Lower lobe of right lung (tissue), 2 donors: ENCODE measurements around the gene XPNPEP1. TPM values are rescaled to one million over a fixed set of nuclear protein-coding genes. Genes with fewer than 3 reads are reported as not detected.
A peak's percentile ranks its signal among the peaks of the same experiment; 100 is the strongest.

Experiments used
- ATAC-seq, 2 donors: fragments of 200-7000 bp; cut with Tn5 transposase; one replicate each; pipeline ENCODE4 v1.9.1; 2020 to 2022; ENCODE audit warnings: mild to moderate bottlenecking in 2 of 2, moderate library complexity in 2 of 2
- DNase-seq: peaks from one replicate; pipeline ENCODE4 v3.0.0-alpha.2; 2020
- H3K27ac ChIP-seq: fragments of 200-600 bp; one replicate; pipeline ENCODE4 v1.8.0; 2022
- H3K27me3 ChIP-seq: fragments of 200-600 bp; one replicate; pipeline ENCODE4 v1.8.0; 2022; ENCODE audit warnings: low read depth
- H3K36me3 ChIP-seq: fragments of 200-600 bp; one replicate; pipeline ENCODE4 v1.8.0; 2022; ENCODE audit warnings: mild to moderate bottlenecking
- H3K4me1 ChIP-seq: fragments of 200-600 bp; one replicate; pipeline ENCODE4 v1.8.0; 2022
- H3K4me3 ChIP-seq: fragments of 200-600 bp; one replicate; pipeline ENCODE4 v1.8.0; 2022; ENCODE audit warnings: mild to moderate bottlenecking
- H3K9me3 ChIP-seq: fragments of 200-600 bp; one replicate; pipeline ENCODE4 v1.8.0; 2022
- intact Hi-C: fragments of 100-400 bp; cut with DNase I; formaldehyde crosslinking; loops from one replicate; pipeline ENCODE4 v1.11.0; 2022
- total RNA-seq: library from RNA; stranded (reverse); fragmentation: NEBNext Ultra II Directional; extraction: Animal tissue kit (Norgen Biotek cat#: 25700); gene quantifications from one replicate; pipeline ENCODE4 v1.2.1, GENCODE V29; 2021
- TF ChIP-seq, protein P1 (sequence below): fragments of 200-600 bp; IDR thresholded peaks from one replicate; pipeline ENCODE4 v1.8.0; 2022; ENCODE audit warnings: antibody characterized with exemption, mild to moderate bottlenecking
- donor health status: DM: no; HTN: yes; CAD: no; lungs with severe emphysema.

The XPNPEP1 gene
- total RNA-seq, 1 donor from 2014 or later: 52.1 TPM

DNA sequence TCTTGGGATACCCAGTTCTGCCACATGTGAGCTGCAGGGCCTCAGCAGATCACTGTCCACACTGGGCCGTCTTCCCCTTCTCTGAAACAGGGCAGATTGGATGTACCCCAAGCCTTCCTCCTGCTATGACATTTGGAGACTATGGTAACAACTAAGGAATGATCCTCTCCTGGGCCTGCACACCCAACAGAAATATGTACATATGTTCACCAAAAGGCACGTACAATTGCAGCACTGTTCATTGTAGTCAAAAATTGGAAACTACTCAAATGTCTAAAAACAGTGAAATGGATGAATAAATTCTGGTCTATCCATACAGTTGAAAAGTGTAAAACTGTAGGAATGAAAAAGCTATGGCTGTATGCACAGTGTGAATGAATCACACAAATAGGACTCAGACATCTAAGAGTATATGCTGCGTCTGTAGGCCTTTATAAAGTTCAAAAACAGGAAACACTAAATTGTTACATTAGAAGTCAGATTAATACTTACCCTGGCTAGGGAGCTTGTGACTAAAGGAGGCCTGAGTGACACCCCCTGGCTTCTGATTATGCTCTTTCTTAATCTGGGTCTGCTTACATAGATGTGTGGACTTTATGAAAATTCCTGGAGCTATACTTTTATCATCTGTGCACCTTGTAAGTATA, 16.1 kb upstream of the XPNPEP1 start:
- Histone ChIP-seq H3K27me3 (no peaks in the 10 kb centered on the region), H3K4me1 (peaks cover 14% of the 10 kb centered on the region), H3K36me3 (no peaks in the 10 kb centered on the region), H3K4me3 (no peak overlapping the region), H3K27ac (no peak overlapping the region), H3K9me3 (no peaks in the 10 kb centered on the region)
- no peak for ATAC-seq
- intact Hi-C loops: no loop called here
- no peak for DNase-seq
- TF ChIP-seq, protein P1, sequence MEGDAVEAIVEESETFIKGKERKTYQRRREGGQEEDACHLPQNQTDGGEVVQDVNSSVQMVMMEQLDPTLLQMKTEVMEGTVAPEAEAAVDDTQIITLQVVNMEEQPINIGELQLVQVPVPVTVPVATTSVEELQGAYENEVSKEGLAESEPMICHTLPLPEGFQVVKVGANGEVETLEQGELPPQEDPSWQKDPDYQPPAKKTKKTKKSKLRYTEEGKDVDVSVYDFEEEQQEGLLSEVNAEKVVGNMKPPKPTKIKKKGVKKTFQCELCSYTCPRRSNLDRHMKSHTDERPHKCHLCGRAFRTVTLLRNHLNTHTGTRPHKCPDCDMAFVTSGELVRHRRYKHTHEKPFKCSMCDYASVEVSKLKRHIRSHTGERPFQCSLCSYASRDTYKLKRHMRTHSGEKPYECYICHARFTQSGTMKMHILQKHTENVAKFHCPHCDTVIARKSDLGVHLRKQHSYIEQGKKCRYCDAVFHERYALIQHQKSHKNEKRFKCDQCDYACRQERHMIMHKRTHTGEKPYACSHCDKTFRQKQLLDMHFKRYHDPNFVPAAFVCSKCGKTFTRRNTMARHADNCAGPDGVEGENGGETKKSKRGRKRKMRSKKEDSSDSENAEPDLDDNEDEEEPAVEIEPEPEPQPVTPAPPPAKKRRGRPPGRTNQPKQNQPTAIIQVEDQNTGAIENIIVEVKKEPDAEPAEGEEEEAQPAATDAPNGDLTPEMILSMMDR: no peak

DNA sequence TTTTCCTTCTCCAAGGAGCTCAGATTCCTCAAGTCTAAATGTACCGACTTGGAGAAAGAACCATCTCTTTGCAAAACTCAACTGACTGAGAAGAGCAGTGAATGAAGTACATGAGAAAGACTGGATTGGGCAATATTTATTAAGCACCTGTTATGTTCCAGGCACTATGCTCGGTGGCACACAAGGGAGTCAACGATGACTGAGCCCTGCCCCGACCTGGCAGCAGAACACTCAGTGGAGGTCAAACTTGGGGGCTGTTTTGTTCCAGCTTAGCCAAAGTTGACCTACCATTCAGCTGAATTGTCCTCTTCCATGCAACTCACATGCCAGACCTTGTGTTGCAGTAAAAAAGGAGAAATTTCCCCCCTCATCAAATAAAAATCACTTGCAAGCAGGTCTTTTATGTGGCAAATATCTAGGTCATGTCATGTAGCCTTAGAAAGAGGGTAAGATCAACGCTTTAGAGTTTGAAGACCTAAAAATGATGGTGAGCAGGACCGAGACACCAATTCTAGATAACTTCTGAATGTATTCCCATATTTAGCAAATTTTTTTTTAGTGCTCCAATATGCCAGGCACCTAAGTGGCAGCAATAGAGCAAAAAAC, 14.3 kb upstream of the XPNPEP1 start:
- DNase-seq: no peak
- peaks cover 19% of the 10 kb centered on the region for H3K4me1 ChIP-seq
- no peaks in the 10 kb centered on the region for H3K36me3 ChIP-seq
- H3K4me3 ChIP-seq: no peak overlapping the region
- intact Hi-C loops: no loop called here
- ATAC-seq: no peak
- no peaks in the 10 kb centered on the region for H3K9me3 ChIP-seq
- TF ChIP-seq, protein P1: no peak
- no peaks in the 10 kb centered on the region for H3K27me3 ChIP-seq
- H3K27ac ChIP-seq: no peak overlapping the region

DNA sequence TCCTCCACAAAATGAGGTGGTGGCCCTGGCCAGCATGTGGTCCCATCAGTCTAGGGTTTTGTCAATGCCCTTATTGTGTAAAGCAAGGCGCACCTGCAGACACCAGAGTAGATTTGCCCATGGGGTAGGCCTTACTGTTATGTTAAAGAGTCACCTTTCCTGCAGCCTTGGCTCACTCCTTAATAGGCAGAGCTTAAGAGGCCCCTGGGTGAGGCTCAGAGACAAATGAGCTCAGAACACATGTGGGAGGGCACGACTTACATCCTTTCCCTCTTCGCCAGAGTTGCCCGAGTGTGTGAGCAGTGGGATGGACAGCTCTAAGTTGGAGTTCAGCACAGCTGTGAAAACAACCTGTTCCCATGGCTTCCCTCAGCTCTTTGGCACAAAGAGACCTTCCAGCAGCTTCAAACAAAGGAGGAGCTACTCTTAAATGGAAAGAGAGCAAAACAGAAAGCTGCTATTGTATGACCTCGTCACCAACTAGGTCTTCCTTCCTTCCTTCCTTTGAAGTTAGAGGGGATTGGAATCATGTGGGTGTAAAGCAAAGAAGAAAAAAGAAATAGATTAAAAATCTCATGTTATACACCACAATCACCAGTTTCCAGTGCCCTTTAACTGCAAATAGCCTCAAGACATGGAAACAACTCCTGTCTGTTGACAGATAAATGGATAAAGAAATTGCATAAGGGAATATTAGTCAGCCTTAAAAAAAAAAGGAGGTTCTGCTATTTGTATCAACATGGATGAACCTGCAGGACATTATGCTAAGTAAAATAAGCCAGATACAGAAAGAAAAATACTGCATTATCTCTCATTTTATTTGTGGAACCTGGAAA, 11.9 kb upstream of the XPNPEP1 start:
- H3K27ac ChIP-seq: peak overlapping the region; percentile 26
- DNase-seq (no peak), ATAC-seq (peak; percentile 21 to 40)
- H3K9me3 ChIP-seq: no peaks in the 10 kb centered on the region
- TF ChIP-seq, protein P1: no peak
- no peaks in the 10 kb centered on the region for H3K36me3 ChIP-seq
- peaks cover 19% of the 10 kb centered on the region for H3K4me1 ChIP-seq
- no peaks in the 10 kb centered on the region for H3K27me3 ChIP-seq
- intact Hi-C loops: no loop called here
- no peak overlapping the region for H3K4me3 ChIP-seq

DNA sequence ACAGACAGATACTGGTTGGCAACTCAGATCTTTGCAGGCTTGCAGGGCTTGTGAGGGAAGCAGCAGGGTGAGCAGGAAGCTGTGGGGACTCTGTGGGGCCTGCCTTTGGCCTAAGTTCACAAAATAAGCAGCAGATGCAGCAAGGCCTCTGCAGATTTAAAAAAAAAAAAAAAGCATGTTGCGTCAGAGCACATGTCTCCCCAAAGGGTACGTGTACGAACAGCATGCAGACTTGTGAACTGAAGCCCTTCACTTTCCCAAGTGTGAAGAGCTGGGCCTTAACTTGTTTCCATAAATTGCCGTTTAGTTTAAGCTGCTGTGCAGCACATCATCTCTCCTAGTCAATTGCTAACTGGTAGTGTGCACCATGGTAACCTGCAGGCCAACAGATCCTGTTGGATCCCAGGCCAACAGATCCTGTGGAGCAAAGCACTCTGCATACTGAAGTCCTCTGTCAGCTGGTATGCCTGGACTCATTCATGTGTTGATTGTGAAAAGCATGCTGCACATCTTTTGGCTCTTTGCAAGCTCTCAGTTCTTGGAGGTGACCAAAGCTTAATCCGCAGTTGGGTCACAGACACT, 10.8 kb upstream of the XPNPEP1 start:
- Histone ChIP-seq H3K27me3 (no peaks in the 10 kb centered on the region), H3K4me1 (peaks cover 19% of the 10 kb centered on the region), H3K27ac (peak overlapping the region; percentile 26), H3K9me3 (no peaks in the 10 kb centered on the region), H3K36me3 (no peaks in the 10 kb centered on the region), H3K4me3 (no peak overlapping the region)
- intact Hi-C loops: no loop called here
- DNase-seq: no peak
- TF ChIP-seq, protein P1: no peak
- peak; percentile 52 to 62 for ATAC-seq

DNA sequence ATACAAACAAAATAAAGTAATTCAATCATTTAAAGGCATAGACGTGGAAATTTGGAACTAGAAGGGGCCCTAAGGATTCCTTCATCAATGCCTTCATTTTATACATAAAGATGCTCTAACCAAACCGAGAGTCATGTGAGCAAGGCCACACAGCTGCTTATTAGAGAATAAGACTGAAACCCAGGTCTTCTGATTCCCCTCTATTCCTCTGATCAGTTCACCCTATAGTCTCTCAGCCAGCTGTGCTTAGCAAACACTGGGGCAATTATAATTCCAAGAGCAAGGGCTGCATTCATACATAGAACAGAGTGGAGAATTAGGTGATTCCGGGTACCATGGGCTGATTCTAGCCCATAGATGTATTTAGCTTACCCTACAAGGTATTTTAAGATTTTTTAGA, 9.7 kb upstream of the XPNPEP1 start:
- no peaks in the 10 kb centered on the region for H3K27me3 ChIP-seq
- TF ChIP-seq, protein P1: no peak
- peaks cover 19% of the 10 kb centered on the region for H3K4me1 ChIP-seq
- no peak overlapping the region for H3K4me3 ChIP-seq
- no peak for DNase-seq
- H3K9me3 ChIP-seq: no peaks in the 10 kb centered on the region
- no peak overlapping the region for H3K27ac ChIP-seq
- no peaks in the 10 kb centered on the region for H3K36me3 ChIP-seq
- no peak for ATAC-seq
- intact Hi-C loops: no loop called here
